Limb (tissue), 2 donors: ENCODE measurements around the gene KHDRBS1.
A peak's percentile ranks its signal among the peaks of the same experiment; 100 is the strongest.
"Not testable (repeated sequence)": the region's sequence is repeated elsewhere in the genome, so short reads cannot be mapped to it uniquely, and the experiment has no call there.

Experiments
- DNase-seq, 2 donors: peaks; one replicate each; pipeline ENCODE4 v3.0.0-alpha.2; 2016; ENCODE audit errors: extremely low spot score in 2 of 2

The KHDRBS1 gene

DNA sequence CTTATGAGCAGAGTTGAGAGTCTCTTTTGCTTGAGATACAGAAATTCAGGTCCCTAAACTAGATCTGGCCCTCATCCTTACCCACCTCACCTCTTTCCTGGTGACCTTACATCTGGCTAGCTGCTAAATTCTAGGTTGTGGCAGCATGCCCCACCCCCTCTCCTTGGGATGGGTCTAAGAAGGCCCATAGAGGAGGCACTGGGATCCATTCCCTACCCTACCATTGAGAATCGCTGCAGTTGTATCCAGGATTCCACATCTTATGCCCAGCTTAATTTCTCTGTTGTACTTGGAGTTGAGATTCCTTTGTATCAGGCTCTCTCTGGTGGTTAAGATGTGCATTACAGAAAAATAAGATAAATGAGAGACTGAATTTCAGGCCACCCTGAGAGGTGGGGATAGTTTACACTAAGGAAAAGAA, 49.6 kb downstream of the KHDRBS1 start:
- peak; percentile 50 to 78 for DNase-seq

DNA sequence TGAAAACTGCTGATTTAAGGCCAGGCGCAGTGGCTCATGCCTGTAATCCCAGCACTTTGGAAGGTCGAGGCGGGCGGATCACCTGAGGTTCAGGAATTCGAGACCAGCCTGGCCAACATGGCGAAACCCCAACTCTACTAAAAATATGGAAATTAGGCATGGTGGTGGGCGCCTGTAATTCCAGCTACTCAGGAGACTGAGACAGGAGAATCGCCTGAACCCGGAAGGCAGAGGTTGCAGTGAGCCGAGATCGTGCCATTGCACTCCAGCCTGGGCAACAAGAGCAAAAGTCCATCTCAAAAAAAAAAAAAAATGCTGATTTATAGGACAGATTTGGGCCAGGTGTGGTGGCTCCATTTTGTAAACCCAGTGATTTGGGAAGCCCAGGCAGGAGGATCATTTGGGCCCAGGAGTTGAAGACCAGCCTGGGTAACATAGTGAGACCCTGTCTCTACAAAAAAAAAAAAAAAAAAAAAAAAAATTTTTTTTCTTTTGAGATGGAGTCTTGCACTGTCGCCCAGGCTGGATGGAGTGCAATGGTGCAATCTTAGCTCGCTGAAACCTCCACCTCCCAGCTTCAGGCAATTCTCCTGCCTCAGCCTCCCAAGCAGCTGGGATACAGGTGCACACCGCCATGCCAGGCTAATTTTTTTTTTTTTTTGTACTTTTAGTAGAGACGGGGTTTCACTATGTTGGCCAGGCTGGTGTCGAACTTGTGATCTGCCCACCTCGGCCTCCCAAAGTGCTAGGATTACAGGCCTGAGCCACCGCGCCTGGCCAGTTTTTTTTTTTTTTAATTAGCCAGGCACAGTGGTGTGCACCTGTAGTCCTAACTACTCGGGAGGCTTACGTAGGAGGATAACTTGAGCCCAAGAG, 52.2 kb downstream of the KHDRBS1 start:
- not testable (repeated sequence) for DNase-seq

DNA sequence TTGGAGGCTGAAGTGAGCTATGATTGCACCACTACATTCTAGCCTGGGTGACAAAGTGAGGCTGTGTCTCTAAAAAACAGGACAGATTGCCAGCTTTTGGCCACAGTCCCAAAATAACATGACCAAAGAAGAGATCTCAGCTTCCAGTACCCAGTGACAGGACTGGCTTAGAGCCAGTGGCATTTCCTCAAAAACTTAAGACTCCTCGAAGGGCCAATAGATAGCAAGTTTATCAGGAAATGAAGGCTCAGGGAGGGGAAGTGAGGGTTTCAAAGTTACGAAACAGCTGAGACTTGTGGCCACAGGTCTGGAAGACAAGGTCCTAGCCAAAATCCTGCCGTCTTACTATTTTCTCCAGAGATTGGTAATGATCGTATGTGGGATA, 52.8 kb downstream of the KHDRBS1 start:
- DNase-seq, result peak in 1 of 2 donors; percentile 14

DNA sequence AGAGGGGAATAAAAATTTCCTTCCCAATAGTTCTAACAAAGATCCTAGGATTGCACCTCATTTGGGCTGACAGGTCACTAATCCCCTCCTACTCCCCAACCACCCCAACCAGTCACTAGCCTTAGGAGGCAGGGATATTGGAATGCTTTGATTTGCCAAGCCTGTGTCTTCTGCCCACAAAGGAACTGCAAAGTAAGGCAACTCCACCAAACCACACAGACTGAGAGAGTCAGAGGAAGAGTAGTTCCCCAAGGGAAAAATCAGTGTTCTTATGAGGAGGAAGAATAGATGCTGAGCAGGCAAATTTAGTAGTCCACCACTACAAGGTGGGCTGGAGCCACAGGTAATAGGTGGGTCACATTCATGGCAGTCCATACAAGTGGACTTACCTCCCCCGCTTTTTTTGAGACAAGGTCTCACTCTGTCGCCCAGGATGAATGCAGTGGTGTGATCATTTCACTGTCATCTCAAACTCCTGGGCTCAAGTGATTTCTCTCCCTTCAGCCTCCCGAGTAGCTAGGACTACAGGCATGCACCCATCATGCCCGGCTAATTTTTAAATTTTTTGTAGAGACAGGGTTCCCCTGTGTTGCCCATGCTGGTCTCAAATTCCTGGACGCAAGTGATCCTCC, 55.4 kb downstream of the KHDRBS1 start:
- DNase-seq, result no peak

DNA sequence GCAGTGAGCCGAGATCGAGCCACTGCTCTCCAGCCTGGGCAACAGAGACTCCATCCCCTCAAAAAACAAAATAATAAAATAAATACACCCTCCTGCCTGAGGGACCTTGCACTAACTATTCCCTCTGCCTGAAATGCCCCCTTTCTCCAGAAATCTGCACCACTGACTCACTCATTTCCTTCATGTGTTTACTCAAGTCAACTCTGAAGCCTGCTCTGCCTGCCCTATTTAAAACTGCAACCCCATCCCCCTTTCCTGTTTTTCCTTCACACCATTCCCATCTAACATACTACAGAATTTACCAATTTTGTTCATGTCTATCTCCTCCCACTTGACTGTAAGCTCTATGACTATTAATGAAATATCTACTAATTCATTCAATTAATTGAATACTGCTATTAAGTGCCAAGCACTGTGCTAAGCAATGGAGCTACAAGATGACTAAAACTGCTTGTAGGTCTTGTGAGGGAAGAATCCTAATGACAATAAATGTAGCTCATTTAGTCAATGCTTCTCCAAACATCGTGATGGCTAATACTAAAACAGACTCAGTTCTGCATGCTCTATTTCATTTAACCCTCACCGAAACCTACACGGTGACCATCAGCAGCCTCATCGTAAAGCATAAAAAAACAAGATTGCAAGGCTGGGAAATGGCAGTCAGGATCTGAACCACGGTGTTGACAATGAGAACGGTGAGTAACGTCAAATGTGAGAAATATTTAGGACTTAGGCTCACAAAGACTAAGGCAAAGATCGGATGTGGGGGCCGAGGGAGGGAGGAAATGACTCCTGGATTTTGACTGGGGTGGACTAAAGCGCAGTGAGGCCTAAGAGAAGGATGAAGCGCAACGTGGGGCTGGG, 58.3 kb downstream of the KHDRBS1 start:
- DNase-seq, result no peak

DNA sequence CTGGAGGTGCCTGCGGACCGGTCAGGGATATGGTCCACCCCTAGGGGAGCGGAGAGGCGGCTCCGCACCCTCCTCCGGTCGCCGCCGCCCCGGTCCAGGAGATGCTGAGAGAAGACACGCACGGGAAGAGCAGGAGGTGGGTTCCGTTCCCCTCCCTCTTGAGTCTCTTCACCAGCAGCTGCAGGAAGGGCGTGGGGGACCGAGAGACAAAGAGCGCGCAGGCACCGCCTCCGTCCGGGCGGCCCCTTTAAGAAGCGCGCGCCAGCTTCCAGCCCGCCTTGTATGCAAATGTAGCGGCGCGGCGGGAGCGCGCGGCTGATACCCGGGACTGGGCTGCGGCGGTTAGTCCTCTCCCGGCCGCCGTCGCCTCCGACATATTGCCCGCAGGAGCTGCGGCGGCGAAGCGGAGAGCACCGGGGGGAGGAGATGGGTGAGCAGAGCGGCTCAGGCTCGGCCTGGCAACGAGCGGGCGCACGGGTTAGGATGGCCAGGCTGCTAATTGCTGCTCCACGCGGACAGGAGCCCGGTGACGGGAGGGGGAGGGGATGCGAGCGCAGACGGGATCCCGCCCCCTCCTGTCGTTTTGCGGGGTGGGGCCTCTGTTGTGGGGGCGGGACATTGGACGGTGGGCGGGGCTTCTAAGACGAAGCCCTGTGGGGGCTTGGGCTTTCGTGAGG, 59.1 kb downstream of the KHDRBS1 start, which contains the start of gene TMEM39B:
TMEM39B (plus strand) TSS at position 318 of the 677 bp plus-strand sequence; CDS start at position 427, 109 bp downstream.
- peak; percentile 97 to 98 for DNase-seq

DNA sequence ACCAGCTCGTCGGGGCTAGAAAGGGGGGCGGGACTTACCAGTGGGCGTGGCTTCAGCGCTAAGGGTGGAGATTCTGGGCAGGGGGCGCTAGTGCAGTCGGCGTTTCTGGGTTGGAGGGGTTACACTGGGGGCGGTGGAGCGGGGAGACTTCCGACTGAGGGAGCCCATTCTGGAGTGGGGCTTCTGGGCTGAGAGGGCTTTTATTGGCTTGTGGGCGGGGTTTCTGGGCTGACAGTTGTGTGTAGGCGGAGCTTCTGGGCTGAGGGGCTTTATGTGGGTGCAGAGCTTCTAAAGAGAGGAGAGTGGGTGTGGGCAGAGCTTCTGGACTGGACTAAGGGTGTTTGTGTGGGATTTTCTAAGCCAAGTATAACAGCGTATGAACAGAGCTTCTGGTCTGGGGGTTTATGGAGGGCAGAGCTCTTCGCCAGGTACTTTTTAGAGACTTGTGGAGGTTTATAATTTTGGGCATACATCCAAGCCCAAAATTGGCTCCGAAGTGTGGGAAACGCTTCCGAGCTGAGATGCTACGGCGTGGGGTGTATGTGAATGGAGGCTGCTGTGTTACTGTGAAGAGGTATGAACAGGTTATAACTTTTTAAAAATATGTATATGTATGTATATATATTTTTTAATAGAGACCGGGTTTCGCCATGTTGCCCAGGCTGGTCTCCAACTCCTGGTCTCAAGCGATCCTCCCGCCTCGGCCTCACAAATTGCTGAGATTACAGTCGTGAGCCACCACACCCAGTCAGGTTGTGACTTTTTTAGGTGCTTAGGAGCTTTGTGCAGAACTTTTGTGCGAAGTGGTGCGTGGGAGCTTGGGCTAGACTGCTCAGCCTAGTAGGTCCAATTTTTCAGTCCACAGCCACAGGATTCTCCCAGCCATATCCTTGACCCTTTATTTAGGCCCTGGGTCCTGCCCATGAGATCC, 59.9 kb downstream of the KHDRBS1 start:
- peak; percentile 93 to 97 for DNase-seq

DNA sequence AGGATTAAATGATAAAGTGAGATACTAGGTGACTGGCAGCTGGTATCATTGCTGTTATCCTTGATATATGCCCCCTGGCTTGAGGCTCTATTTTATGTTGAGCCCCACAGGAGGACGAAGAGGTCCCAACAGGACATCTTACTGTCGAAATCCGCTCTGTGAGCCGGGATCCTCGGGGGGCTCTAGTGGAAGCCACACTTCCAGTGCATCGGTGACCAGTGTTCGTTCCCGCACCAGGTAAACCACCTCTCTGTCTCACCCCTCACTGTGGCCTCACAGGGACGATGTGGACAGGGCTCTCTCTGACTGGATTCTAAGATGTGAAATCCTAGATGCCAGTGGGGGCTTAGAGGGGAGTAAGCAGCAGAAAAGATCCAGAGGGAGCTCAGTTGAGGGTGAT, 61.2 kb downstream of the KHDRBS1 start:
- DNase-seq, result no peak

DNA sequence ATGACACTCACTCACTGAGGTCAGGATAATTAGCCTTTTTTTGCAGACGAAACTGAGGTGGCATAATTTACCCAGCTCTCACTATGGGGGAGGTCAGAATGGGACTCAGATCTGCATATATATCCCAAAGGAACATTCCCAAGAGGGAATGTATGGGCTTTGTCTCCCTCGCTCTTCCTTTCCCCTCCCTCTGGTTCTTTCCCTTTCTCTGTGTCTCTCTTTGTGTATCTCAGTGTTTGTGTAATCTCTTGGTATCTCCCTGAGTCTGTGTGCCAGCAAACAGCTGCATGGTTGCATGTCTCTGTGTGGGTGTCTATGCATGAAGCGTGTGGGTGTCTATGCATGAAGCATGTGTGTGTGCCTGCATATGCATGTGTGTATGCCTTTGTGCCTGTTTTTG, 63.8 kb downstream of the KHDRBS1 start:
- no peak for DNase-seq

DNA sequence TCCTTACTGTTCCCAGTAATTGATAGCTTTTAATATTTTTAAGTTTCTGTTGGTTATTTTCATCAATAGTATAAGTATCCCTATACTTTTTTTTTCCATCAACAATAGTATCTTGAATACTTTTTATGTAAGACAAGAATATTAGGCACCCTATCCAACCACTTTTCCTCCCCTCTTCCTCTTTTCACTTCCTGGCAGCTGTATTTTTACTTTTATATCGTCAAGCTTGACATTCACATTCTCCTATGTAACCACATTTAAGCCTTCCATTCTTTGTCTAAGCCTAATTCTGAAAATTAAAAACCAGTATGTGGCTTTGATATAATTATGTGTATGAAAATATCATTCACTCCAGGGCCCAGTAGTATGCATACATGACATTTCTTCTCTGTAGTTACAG, 68.4 kb downstream of the KHDRBS1 start:
- no peak for DNase-seq

DNA sequence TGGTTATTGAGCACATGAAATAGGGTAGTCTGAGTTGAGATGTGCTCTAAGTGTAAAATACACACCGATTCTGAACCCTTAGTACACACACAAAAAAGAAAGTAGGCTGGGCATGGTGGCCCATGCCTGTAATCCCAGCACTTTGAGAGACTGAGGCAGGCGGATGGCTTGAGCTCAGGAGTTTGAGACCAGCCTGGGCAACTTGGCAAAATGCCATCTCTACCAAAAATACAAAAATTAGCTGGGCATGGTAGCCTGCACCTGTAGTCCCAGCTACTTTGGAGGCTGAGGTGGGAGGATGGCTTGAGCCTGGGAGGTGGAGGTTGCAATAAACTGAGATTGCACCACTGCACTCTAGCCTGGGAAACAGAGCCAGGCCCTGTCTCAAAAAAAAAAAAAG, 72.7 kb downstream of the KHDRBS1 start:
- DNase-seq, result not testable (repeated sequence)

DNA sequence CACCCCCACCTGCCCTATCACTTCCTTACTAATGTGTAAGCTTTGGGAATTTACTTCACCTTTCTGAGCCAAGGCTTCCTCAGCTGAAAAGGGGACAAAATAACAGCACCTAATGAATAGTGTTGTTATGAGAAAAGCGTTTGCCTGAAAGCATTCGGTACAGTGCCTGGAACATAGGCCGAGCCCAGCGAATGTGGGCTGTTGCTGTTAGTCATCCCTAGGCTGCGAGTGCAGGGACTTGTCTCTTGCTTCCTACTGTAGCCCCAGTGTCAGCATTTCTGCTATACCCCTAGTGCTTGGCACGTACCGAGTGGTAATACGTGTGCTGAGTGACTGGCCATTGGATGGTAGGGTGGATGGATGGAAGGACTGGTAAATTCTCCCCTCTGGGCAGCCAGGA, 77.5 kb downstream of the KHDRBS1 start:
- DNase-seq, result no peak

DNA sequence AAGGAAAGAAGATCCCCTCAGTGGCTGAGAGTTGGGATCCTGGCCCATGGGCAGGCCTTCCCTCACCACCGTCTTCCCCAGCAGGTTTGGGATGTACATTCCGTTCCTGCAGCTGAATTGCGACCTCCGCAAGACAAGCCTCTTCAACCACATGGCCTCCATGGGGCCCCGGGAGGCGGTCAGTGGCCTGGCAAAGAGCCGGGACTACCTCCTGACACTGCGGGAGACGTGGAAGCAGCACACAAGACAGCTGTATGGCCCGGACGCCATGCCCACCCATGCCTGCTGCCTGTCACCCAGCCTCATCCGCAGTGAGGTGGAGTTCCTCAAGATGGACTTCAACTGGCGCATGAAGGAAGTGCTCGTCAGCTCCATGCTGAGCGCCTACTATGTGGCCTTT, 77.9 kb downstream of the KHDRBS1 start:
- DNase-seq, result no peak
